Osteocyte (in vitro differentiated cells): ENCODE data around the gene RAP1GAP2. TPM values are rescaled to one million over a fixed set of nuclear protein-coding genes. Genes with fewer than 3 reads are reported as not detected.
"Not testable (repeated sequence)": the region's sequence is repeated elsewhere in the genome, so short reads cannot be mapped to it uniquely, and the experiment has no call there.

Experiments
- DNase-seq: peaks from one replicate; pipeline ENCODE4 v3.0.0; 2021; ENCODE audit warnings: mixed read lengths; ENCODE audit not compliant: unreplicated experiment; ENCODE audit errors: extremely low spot score
- H3K27ac Mint-ChIP-seq: one replicate; pipeline ENCODE4 v1.8.0; 2021; ENCODE audit warnings: mild to moderate bottlenecking, mixed read lengths; ENCODE audit not compliant: unreplicated experiment
- H3K27me3 Mint-ChIP-seq: one replicate; pipeline ENCODE4 v1.8.0; 2021; ENCODE audit warnings: mixed read lengths; ENCODE audit not compliant: unreplicated experiment
- H3K36me3 Mint-ChIP-seq: one replicate; pipeline ENCODE4 v1.8.0; 2021; ENCODE audit warnings: mixed read lengths; ENCODE audit not compliant: unreplicated experiment
- H3K4me1 Mint-ChIP-seq: one replicate; pipeline ENCODE4 v1.8.0; 2021; ENCODE audit warnings: mixed read lengths; ENCODE audit not compliant: unreplicated experiment
- H3K4me3 Mint-ChIP-seq: one replicate; pipeline ENCODE4 v1.8.0; 2021; ENCODE audit warnings: mild to moderate bottlenecking, moderate library complexity, mixed read lengths; ENCODE audit not compliant: unreplicated experiment
- H3K9me3 Mint-ChIP-seq: one replicate; pipeline ENCODE4 v1.8.0; 2021; ENCODE audit warnings: mixed read lengths; ENCODE audit not compliant: unreplicated experiment
- CTCF ChIP-seq: fragments of 200-600 bp; sonication (generic); IDR thresholded peaks from 2 replicates; pipeline ENCODE4 v1.5.0; 2021; ENCODE audit warnings: antibody characterized with exemption, mild to moderate bottlenecking, moderate library complexity
- total RNA-seq: library from RNA; stranded (reverse); gene quantifications from 2 replicates; pipeline ENCODE4 v1.2.1, GENCODE V29; 2021

The RAP1GAP2 gene
- total RNA-seq, 1 donor from 2014 or later = 6.3 TPM

DNA sequence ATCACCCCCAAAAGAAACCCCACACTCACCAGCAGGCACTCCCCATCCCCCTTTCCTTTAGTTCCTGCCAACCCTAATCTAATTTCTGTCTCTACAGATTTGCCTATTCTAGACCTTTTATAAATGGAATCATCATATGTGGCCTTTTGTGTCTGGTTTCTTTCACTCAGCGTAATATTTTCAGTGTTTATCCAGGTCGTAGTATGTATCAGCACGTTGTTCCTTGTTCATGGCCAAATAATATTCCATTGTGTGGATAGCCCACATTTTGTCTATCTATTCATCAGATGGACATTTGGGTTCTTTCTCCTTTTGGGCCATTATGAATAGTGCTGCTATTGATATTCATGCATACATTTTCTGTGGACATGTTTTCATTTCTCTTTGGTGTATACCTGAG, 193.6 kb downstream of the RAP1GAP2 start:
- H3K4me3 Mint-ChIP-seq = no peak overlapping the region
- H3K27ac Mint-ChIP-seq = no peak overlapping the region

DNA sequence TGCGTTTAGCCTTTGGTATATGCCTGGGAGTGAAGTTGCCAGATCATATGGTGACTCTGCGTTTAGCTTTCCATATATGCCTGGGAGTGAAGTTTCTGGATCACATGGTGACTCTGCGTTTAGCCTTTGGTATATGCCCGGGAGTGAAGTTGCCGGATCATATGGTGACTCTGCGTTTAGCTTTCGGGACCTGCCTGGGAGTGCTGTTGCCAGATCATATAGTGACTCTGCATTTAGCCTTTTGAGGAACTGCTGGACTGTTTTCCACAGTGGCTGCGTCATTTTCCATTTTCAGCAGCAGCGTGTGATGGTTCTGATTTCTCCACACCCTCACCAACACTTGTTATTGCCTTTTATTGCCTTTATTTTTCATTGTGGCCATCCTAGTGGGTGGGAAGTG, 194.2 kb downstream of the RAP1GAP2 start:
- H3K36me3 Mint-ChIP-seq = no peaks in the 10 kb centered on the region
- H3K4me3 Mint-ChIP-seq = no peak overlapping the region
- H3K27me3 Mint-ChIP-seq = no peaks in the 10 kb centered on the region
- H3K9me3 Mint-ChIP-seq = no peaks in the 10 kb centered on the region
- TF ChIP-seq CTCF = no peak
- H3K27ac Mint-ChIP-seq = no peak overlapping the region
- no peaks in the 10 kb centered on the region for H3K4me1 Mint-ChIP-seq
- DNase-seq = peak; percentile 23

More for the DNA sequence above, 193.6 kb downstream of the RAP1GAP2 start:
- peak; percentile 11 for DNase-seq
- peaks cover 2% of the 10 kb centered on the region for H3K36me3 Mint-ChIP-seq
- no peaks in the 10 kb centered on the region for H3K9me3 Mint-ChIP-seq
- no peaks in the 10 kb centered on the region for H3K4me1 Mint-ChIP-seq
- no peaks in the 10 kb centered on the region for H3K27me3 Mint-ChIP-seq
- no peak for TF ChIP-seq CTCF

DNA sequence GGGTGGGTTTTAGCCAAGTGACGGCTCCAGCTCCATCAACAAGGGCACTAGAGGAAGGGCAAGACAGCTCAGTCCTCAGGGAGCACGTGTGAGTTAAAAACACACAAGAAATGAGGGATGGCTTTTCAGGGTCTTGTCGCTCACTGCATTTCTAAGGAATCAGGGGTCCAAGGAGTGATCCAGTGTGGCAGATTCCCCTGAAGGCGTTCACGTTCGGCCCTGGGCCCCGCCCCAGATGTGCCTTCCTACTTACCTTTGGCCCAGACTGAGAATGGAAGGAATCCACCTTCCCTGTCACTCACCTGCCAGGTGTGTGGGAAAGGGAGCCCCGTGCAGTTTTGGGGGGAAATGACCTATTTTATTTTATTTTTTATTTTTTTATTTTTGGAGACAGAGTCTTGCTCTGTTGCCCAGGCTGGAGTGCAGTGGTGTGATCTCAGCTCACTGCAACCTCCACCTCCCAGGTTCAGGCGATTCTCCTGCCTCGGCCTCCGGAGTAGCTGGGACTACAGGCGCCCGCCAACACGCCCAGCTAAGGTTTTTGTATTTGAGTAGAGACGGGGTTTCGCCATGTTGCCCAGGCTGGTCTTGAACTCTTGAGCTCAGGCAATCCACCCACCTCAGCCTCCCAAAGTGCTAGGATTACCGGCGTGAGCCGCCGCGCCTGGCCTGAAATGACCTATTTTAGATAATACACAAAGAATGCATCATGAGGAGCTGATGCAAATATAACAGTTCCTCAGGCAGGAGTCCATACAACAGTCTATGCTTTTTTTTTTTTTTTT, 195.3 kb downstream of the RAP1GAP2 start:
- H3K4me3 Mint-ChIP-seq, H3K27me3 Mint-ChIP-seq, H3K4me1 Mint-ChIP-seq, H3K27ac Mint-ChIP-seq, H3K9me3 Mint-ChIP-seq, H3K36me3 Mint-ChIP-seq: not testable (repeated sequence)
- DNase-seq = peak; percentile 65

DNA sequence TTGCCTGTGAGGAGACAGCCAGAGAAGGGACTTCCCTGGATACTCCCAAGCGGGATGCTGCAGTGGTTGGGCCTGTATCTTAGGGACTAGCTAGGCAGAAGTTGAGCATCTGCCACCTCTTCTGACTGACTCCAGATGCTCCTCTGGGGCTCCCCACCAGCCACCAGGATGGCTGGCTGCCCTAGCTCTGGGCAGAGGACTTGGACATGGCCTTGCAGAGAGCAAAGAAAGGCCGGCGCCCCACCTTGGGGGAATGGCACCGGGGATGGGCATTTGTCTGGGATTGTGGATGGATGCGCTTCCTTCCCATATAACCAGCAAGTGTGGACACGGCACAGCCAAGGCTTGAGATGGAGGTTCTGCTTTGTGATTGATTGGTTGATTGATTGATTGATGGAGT, 198.2 kb downstream of the RAP1GAP2 start:
- TF ChIP-seq CTCF = no peak
- H3K27ac Mint-ChIP-seq = no peak overlapping the region
- peaks cover 5% of the 10 kb centered on the region for H3K4me1 Mint-ChIP-seq
- H3K4me3 Mint-ChIP-seq = no peak overlapping the region
- no peak for DNase-seq
- H3K9me3 Mint-ChIP-seq = no peaks in the 10 kb centered on the region
- no peaks in the 10 kb centered on the region for H3K27me3 Mint-ChIP-seq
- no peaks in the 10 kb centered on the region for H3K36me3 Mint-ChIP-seq

- no peaks in the 10 kb centered on the region for H3K36me3 Mint-ChIP-seq
- no peak for DNase-seq
- H3K4me3 Mint-ChIP-seq = no peak overlapping the region
- H3K27ac Mint-ChIP-seq = no peak overlapping the region
- H3K9me3 Mint-ChIP-seq = no peaks in the 10 kb centered on the region
- TF ChIP-seq CTCF = no peak
- H3K4me1 Mint-ChIP-seq = peaks cover 5% of the 10 kb centered on the region
- H3K27me3 Mint-ChIP-seq = no peaks in the 10 kb centered on the region
Observed at GRCh38 chr17:2995377-2995776, 199.1 kb downstream of the RAP1GAP2 start.
